ENCODE data around the gene DARS1.

GRCh38 chr2:135997380-135997779 lies 12.0 kb upstream of the DARS1 start:
- TF ChIP-seq, protein P1, sequence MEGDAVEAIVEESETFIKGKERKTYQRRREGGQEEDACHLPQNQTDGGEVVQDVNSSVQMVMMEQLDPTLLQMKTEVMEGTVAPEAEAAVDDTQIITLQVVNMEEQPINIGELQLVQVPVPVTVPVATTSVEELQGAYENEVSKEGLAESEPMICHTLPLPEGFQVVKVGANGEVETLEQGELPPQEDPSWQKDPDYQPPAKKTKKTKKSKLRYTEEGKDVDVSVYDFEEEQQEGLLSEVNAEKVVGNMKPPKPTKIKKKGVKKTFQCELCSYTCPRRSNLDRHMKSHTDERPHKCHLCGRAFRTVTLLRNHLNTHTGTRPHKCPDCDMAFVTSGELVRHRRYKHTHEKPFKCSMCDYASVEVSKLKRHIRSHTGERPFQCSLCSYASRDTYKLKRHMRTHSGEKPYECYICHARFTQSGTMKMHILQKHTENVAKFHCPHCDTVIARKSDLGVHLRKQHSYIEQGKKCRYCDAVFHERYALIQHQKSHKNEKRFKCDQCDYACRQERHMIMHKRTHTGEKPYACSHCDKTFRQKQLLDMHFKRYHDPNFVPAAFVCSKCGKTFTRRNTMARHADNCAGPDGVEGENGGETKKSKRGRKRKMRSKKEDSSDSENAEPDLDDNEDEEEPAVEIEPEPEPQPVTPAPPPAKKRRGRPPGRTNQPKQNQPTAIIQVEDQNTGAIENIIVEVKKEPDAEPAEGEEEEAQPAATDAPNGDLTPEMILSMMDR (IDR thresholded peaks at IDR 0.05; ENCODE audit: borderline replicate concordance, extremely low read depth, low read length, poor library complexity, severe bottlenecking): no peak
- no peak for TF ChIP-seq EZH2 (IDR thresholded peaks at IDR 0.05; ENCODE audit: borderline replicate concordance, low read depth, low read length, severe bottlenecking)

Data from DND-41 (cell line).